ENCODE data around the gene ORM2. TPM values are rescaled to one million over a fixed set of nuclear protein-coding genes. Genes with fewer than 3 reads are reported as not detected.

Gene ORM2
- total and polyA plus RNA-seq, 9 donors, result 0.52 to 2.6 (median 0.82) TPM; not detected in 6

DNA sequence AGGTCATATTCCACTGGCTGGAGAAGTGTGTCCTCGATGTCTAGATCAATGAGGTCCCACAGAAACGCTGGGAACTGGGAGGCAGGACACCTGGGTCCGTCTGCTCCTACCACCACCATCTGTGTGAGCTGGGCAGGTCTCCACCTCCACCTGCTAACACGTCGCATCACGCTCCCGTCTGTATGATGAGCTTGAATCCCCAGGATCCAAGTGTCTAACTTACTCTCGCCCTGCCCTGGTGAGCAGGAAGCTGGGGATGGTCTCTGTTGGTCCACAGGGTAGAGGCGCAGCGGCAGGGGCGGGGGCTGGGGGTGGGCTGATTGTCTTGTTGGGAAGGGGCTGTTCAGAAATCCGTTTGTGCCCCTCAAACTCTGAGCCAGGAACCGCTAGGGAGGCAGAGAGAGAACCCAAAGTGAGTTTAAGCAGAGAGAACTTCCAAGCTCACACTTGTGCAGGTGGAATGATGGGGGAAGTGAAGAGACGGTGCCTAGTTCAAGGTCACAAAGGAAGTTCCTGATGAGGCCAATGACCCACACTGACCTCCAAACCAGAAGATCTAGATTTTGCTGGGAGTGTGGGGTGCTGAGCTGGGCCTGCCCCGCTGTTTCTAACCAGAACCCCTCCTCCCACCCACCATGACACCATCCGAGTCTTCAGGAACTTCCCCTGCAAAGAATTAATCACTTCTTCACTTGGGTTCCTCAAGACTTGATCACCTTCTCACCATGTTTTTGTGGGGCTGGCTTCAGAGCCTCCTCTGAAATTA, 21.1 kb downstream of the ORM2 start:
- TF ChIP-seq POLR2A (IDR thresholded peaks at IDR 0.05) (no peak), EP300 (IDR thresholded peaks at IDR 0.05) (no peak)
- TF ChIP-seq, protein P1, sequence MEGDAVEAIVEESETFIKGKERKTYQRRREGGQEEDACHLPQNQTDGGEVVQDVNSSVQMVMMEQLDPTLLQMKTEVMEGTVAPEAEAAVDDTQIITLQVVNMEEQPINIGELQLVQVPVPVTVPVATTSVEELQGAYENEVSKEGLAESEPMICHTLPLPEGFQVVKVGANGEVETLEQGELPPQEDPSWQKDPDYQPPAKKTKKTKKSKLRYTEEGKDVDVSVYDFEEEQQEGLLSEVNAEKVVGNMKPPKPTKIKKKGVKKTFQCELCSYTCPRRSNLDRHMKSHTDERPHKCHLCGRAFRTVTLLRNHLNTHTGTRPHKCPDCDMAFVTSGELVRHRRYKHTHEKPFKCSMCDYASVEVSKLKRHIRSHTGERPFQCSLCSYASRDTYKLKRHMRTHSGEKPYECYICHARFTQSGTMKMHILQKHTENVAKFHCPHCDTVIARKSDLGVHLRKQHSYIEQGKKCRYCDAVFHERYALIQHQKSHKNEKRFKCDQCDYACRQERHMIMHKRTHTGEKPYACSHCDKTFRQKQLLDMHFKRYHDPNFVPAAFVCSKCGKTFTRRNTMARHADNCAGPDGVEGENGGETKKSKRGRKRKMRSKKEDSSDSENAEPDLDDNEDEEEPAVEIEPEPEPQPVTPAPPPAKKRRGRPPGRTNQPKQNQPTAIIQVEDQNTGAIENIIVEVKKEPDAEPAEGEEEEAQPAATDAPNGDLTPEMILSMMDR (IDR thresholded peaks at IDR 0.05), result no peak
- Histone ChIP-seq H3K9me3 (no peaks in the 10 kb centered on the region), H3K4me3 (no peak overlapping the region), H3K27ac (peak overlapping the region in 1 of 2 donors; percentile 2), H3K27me3 (no peaks in the 10 kb centered on the region), H3K4me1 (ENCODE audit: insufficient read depth) (no peaks in the 10 kb centered on the region), H3K36me3 (no peaks in the 10 kb centered on the region)
- DNase-seq, result no peak
- WGBS, 3 donors, result 91 to 93% (median 92%) methylated on average over 16 of the region's 16 CpGs
- intact Hi-C loops (cut with DNase I), result no loop called here

DNA sequence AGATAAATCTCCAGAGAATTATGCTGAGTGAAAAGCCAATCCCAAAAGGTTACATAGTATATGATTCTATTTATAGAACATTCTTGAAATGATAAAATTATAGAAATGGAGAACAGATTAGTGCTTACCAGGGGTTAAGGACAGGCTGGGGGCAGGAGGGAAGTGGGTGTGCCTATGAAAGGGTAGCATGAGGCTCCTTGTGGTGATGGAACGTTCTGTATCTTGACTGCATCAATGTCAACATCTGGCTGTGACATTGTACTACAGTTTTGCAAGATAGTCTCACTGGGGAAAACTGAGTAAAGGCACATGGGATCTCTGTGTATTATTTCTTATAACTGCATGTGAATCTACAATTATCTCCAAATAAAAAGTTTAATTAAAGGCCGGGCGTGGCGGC, 22.3 kb downstream of the ORM2 start:
- TF ChIP-seq, protein P1 (IDR thresholded peaks at IDR 0.05), result no peak
- TF ChIP-seq POLR2A (IDR thresholded peaks at IDR 0.05), result no peak
- Histone ChIP-seq H3K27me3 (no peaks in the 10 kb centered on the region), H3K36me3 (no peaks in the 10 kb centered on the region), H3K4me1 (ENCODE audit: insufficient read depth) (no peaks in the 10 kb centered on the region), H3K4me3 (no peak overlapping the region), H3K9me3 (no peaks in the 10 kb centered on the region), H3K27ac (no peak overlapping the region)
- no peak for DNase-seq
- intact Hi-C loops (cut with DNase I), result no loop called here
- WGBS, 3 donors, result 76 to 78% (median 77%) methylated on average over 4 of the region's 4 CpGs

DNA sequence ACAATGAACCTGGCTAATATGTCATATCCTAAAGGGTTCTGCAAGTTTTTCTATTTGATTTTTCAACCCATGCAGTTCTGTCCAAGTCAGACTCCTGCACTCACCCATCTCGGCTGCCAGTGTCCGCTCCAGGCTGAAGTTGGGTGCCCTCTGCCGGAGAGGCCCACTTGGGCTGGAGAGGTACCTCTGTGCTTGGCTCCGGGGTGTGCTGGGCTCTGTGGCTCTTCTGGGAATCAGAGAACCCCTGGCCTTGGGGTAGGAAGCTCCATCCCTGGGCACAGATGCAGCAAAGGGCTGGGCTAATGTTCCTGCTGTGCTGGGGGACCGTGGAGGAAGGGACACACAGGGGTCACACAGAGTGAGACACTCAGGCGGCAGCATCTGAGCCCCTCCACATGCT, 26.2 kb downstream of the ORM2 start:
- no peaks in the 10 kb centered on the region for H3K4me1 ChIP-seq (ENCODE audit: insufficient read depth)
- no peak for DNase-seq
- H3K9me3 ChIP-seq, result no peaks in the 10 kb centered on the region
- WGBS, 3 donors, result 90 to 94% (median 91%) methylated on average over 6 of the region's 6 CpGs
- H3K4me3 ChIP-seq, result no peak overlapping the region
- H3K36me3 ChIP-seq, result no peaks in the 10 kb centered on the region
- intact Hi-C loops (cut with DNase I), result no loop called here
- H3K27ac ChIP-seq, result no peak overlapping the region
- TF ChIP-seq, protein P1 (IDR thresholded peaks at IDR 0.05), result no peak
- TF ChIP-seq POLR2A (IDR thresholded peaks at IDR 0.05) (no peak), EP300 (IDR thresholded peaks at IDR 0.05) (no peak)
- no peaks in the 10 kb centered on the region for H3K27me3 ChIP-seq

DNA sequence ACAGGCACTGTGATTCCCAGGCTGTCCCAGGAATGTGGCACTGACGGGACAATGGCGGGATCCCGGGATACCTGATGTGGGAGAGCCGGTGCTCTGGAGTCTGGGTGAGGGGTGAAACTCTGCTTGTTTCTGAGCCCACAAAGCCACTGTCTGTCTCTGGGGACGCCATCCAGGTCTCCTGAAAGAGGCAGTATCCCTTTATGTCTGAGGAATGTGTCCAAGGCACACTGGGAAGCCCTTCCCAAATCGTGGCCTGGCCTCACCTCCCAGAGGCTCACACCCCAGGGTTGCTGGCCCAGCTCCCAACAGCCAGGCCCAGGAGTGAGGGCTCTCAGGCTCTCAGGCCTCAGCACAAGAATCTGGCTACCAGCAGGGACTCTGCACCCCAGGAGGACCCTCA, 27.1 kb downstream of the ORM2 start:
- WGBS, 3 donors, result 75 to 78% (median 78%) methylated on average over 6 of the region's 6 CpGs
- no peaks in the 10 kb centered on the region for H3K4me1 ChIP-seq (ENCODE audit: insufficient read depth)
- no peak for DNase-seq
- TF ChIP-seq, protein P1 (IDR thresholded peaks at IDR 0.05), result no peak
- TF ChIP-seq EP300 (IDR thresholded peaks at IDR 0.05), result no peak
- no peak for TF ChIP-seq POLR2A (IDR thresholded peaks at IDR 0.05)
- no peak overlapping the region for H3K4me3 ChIP-seq
- H3K27me3 ChIP-seq, result no peaks in the 10 kb centered on the region
- no peak overlapping the region for H3K27ac ChIP-seq
- H3K9me3 ChIP-seq, result no peaks in the 10 kb centered on the region
- intact Hi-C loops (cut with DNase I), result no loop called here
- no peaks in the 10 kb centered on the region for H3K36me3 ChIP-seq
